Endothelial cell of umbilical vein (primary cell): Measurements from ENCODE around the gene KLHL10.

Source experiments
- CTCF ChIP-seq, 2 donors: IDR thresholded peaks; 1 replicate in 1 of 2; 2 replicates in 1 of 2; pipeline ENCODE4 v1.5.1; 2011; ENCODE audit warnings: low read length in 2 of 2, mild to moderate bottlenecking in 2 of 2, moderate library complexity in 2 of 2, control low read depth in 1 of 2, inconsistent platforms in 1 of 2, low read depth in 1 of 2; ENCODE audit not compliant: insufficient read depth in 1 of 2; ENCODE audit errors: extremely low read depth in 1 of 2
- EZH2 ChIP-seq: IDR thresholded peaks from 2 replicates; pipeline ENCODE4 v1.6.1; 2012; ENCODE audit warnings: borderline replicate concordance, low read depth, mild to moderate bottlenecking, moderate library complexity, low read length, inconsistent platforms; ENCODE audit not compliant: severe bottlenecking
- POLR2A ChIP-seq: IDR thresholded peaks from 2 replicates; pipeline ENCODE4 v1.6.1; 2012; ENCODE audit warnings: low read depth, mild to moderate bottlenecking, control low read depth, low read length
- POLR2AphosphoS5 ChIP-seq: IDR thresholded peaks from 2 replicates; pipeline ENCODE4 v1.6.1; 2012; ENCODE audit warnings: low read depth, mild to moderate bottlenecking, control low read depth, low read length, moderate library complexity; ENCODE audit not compliant: insufficient read depth

GRCh38 chr17:41892021-41892376, 54.4 kb downstream of the KLHL10 start:
- TF ChIP-seq CTCF (IDR thresholded peaks at IDR 0.05; ENCODE audit: extremely low read depth in 1 of 2, insufficient read depth in 1 of 2, low read depth in 1 of 2, low read length in 2 of 2) (no peak), EZH2 (no peak), POLR2AphosphoS5 (no peak), POLR2A (no peak)
